GM19372 (cell line): Measurements from ENCODE around the gene SLC43A3.
"Not testable (repeated sequence)": the region's sequence is repeated elsewhere in the genome, so short reads cannot be mapped to it uniquely, and the experiment has no call there.

ENCODE experiments used
- ATAC-seq: cut with Tn5 transposase; IDR thresholded peaks from one replicate; pipeline ENCODE4 v1.9.1; 2021; ENCODE audit warnings: mild to moderate bottlenecking, low read depth, moderate library complexity; ENCODE audit not compliant: unreplicated experiment

The SLC43A3 gene

GRCh38 chr11:57460022-57460757 lies 33.3 kb upstream of the SLC43A3 start, which contains the start of gene RTN4RL2:
Gene RTN4RL2 (plus strand): TSS chr11:57460528. CDS start chr11:57460866, 338 bp downstream.
- no peak for ATAC-seq

DNA sequence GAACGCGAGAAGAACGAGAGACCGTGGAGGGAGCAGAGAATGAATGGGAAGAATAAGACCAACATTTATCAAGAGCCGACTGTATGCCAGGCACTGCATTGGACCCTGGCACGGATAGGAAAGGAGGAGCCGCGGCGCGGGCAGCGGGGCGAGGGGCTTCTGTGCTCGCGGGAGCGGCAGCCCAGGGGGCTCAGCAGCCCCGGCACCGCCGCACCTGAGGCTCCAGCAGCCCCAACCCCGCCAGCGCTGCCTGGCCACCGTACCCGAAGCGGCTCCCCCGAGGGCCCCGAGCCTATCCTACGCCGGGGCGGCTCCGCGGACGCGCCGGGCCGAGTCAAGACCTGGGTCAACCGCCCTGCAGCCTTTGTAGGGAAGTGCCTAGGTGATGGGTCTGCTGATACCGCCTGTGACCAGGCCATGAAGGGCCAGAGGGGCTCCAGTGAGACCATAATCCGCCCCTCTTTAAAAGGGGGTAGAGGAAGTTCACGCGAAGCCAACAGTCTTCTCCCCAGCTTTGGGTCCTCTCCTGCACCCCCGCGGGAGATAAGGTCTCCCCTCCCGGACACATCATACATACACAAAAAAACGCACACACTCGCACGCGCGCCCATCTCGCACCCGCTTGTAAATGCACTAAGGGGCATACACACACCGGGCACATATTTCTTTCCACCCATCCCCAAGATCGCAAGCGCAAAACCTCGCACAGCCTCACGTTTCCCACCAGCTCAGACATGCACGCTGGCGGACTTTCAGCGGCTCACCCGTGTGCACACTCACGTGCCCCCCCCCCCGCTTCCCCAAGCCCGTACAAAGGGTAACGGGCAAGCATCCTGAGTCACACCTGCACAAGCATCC lies 32.5 kb upstream of the SLC43A3 start:
- ATAC-seq = no peak

GRCh38 chr11:57458410-57459163 lies 31.7 kb upstream of the SLC43A3 start:
- ATAC-seq = no peak

DNA sequence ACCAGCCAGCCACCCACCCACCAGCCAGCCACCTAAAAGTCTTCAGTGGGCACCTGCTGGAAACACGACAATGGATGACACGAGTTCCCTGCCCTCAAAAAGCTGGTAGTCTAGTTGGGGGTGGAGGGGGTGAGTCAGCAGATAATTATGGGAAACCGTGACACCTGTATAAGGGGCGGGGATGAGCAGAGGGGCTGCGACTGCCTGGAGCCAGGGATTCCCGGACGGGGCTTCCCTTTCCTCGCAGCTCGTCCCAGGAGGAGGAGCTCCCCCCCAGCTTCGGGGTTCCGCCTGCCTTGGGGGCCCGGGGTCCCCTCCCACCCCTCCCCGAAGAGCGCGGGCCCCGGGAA lies 31.1 kb upstream of the SLC43A3 start:
- ATAC-seq = no peak

- peak; percentile 38 for ATAC-seq
These were observed 30.7 kb upstream of the SLC43A3 start for GRCh38 chr11:57457643-57458023.

DNA sequence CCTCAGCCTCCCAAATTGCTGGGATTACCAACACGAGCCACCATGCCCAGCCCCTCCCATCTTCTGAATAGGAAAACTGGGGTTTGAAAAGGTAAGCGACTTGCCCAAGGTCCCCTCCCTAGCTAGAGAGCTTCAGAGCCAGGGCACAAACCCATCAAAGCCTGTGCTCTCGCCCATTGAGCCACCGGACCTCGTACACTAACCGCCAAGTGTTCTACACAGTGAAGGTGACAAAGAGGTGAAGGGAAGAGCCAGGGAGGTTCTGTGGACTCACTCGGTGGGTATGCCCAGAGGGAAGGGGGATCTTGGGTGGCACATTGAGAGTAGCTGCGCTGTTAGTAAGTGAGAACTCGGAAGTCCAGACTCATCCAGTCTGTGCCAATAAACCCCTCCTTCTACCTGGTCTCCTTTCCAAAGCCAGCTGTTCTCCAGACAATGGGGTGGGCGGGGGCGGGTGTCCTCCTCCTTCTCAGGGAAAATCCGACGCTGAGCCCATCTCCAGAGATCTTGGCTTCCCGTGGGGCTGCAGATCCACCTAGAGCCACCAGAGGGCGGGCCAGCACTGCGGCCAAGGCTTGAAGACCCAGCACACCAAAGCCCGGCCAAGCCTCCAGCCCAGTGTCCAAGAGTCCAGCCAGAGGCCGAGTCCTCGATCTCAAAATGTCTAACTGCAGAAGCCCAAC lies 30.2 kb upstream of the SLC43A3 start:
- peak; percentile 76 for ATAC-seq

GRCh38 chr11:57453543-57454177 lies 26.7 kb upstream of the SLC43A3 start:
- no peak for ATAC-seq

DNA sequence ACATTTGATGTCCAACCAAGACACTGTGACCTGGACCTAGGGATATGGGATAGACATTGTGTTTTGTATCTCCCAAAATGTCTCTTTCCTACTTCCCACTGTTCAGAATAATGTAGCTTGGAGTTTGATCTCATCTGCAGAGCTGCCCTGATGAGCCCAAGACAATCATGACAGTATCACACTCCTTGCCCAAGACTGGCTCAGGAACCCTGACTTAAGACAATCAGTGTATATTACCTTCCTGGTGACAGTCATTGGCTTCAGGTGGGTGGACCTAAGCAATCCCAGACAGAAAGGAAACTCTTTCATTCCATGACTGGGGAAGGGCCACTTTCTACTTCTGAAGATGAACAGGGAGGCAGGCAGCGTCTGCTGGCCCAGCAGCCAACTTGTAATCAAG lies 19.1 kb upstream of the SLC43A3 start:
- no peak for ATAC-seq

- ATAC-seq = not testable (repeated sequence)
These were observed 18.1 kb upstream of the SLC43A3 start for GRCh38 chr11:57445122-57445394.

DNA sequence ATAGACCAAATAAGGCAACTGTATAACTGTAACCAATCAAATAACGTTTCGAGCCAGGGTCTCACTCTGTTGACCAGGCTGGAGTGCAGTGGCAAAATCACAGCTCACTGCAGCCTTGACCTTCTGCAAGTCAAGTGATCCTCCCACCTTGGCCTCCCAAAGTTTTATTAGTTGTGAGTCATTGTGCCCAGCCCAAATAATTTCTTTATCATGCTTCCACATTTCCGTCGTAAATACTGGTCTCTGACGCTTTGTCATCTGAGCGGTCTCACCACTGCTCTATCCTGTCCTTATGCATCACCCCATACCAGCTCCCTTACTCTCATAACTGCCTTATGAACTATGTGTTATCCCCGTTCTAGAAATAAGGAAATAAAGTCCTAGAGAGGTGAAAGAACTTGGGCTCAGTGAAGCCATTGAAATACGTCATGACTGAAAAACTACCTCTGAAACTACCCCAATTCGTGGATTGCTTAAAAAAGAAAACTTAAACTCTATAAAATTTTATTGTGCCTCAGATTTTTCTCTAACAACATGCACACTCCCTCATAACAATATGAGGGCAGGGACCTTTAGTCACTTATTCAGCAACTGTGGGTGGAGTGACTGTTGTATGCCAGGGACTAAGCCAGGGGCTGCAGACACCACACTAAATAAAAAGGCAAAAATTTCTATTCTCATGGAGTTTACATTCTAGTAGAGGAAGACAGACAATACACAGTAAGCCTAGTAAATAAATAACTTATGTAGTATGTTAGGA lies 17.6 kb upstream of the SLC43A3 start:
- no peak for ATAC-seq

- ATAC-seq = no peak
These were observed 14.0 kb upstream of the SLC43A3 start for GRCh38 chr11:57440744-57441414.

GRCh38 chr11:57439786-57440185 lies 12.9 kb upstream of the SLC43A3 start:
- no peak for ATAC-seq

DNA sequence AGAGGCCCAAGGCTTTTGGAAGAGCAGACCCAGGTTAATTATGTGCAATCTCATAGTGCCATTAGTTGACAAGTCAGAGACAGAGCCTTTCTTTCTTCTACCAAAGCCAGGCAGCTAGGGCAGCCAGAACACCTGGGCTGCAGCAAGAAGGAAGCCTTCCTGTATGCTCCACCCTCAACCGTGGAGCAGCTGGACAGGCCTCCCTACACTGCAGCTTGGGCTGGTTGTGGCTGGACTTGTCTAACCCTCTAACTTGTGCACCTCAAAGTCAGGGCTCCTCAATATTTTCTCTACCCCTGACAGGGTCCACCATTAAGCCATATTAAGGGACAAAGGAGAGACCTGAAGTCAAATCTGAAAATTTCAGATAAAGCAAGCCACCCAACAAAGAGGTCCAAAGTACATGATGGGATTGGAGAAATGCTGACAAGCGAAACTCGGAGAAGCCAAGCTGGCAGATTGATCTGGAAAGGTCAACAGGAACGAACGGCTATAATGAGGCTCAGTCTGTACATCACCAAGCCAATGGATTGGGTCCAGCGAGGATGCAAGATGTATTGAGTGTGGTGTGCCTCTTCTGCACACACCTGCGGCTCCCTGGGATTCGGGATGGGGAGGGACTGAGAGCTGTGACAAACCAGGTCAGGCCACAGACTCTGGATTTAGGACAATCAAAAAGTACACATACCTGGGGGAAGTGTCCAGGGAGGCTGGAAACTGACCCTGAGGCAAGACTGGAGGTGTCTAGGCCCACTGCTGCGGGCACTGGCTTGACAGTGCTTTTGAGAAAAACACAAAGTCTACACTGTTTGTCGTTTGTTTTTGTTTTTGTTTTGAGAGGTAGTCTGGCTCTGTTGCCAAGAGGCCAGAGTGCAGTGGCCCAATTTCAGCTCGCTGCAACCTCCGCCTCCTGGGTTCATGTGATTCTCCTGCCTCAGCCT lies 11.7 kb upstream of the SLC43A3 start:
- ATAC-seq = no peak

DNA sequence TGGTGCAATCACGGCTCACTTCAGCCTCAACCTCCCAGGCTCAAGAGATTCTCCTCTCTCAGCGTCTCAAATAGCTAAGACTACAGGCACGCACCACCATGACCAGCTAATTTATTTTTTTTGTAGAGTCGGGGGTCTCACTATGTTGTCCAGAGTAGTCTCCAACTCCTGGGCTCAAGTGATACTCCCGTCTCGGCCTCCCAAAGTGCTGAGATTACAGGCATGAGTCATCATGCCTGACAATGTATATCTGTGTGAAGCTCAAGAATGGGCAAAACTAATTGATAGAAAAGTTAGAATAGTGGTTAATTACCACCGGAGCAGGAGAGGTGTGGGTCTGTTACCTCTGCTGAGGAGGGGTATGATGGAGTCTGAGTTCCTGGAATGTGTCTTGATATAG lies 9.1 kb upstream of the SLC43A3 start:
- ATAC-seq = no peak

- no peak for ATAC-seq
These were observed 8.0 kb upstream of the SLC43A3 start for GRCh38 chr11:57434640-57435546.

DNA sequence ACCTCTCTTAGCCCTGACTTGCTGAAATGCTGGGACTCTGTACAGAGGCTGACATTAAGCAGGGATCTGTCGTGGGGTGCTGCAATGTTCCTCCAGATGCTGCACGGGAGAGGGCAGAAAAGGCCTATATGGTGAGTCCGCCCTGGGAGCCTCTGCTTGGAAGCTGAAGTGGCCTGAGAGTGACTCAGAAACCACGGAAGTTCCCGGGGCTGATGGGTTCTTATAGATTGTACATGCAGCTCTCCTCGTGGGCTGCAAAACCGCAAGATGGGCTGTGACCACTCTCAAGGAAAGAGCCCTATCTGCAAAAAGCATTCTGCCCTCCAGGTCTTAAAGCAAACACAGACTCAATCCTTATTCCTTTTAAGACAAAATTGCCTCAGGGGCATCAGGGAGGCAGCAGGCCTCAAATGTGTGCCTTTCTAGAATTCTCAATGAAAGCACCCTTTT lies 5.8 kb upstream of the SLC43A3 start:
- ATAC-seq = no peak

DNA sequence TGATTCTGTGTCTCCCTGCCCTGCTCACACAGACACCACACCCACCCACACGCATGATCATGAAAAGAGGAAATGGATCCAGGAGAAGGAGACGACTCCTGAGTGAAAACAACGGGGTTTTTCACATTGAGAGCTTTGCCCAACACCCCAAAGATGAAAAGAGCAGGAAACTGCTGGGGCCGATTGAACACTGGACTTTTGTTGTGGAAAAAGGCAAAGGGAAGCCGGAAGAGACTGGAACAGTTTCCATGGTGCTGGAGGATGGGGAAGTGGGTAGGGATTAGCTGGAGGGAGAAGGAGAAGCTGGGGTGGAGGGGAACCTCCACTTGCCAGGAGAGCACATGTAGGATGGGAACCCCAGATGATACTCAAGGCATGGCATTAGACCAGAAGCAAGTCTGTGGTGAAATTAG lies 5.2 kb upstream of the SLC43A3 start:
- no peak for ATAC-seq
